CD4-positive, alpha-beta T cell treated with Interleukin-15 for 1 hour (primary cell): ENCODE measurements around the gene TNIK.
A peak's percentile ranks its signal among the peaks of the same experiment; 100 is the strongest.

Source experiments
- DNase-seq: peaks from one replicate; pipeline ENCODE4 v3.0.0-alpha.2; 2020

TNIK gene

GRCh38 chr3:171277456-171278298 lies 182.5 kb downstream of the TNIK start:
- no peak for DNase-seq

- DNase-seq, result no peak
Observed at GRCh38 chr3:171276923-171277322, 183.3 kb downstream of the TNIK start.

GRCh38 chr3:171274222-171274621 lies 186.0 kb downstream of the TNIK start:
- DNase-seq, result no peak

- DNase-seq, result no peak
Observed at GRCh38 chr3:171270541-171270940, 189.7 kb downstream of the TNIK start.

GRCh38 chr3:171269542-171269941 lies 190.7 kb downstream of the TNIK start:
- no peak for DNase-seq

GRCh38 chr3:171268677-171269076 lies 191.5 kb downstream of the TNIK start:
- DNase-seq, result no peak

- DNase-seq, result no peak
Observed at GRCh38 chr3:171267104-171267503, 193.1 kb downstream of the TNIK start.

- no peak for DNase-seq
Observed at GRCh38 chr3:171266740-171267073, 193.5 kb downstream of the TNIK start.

GRCh38 chr3:171266034-171266739 lies 194.0 kb downstream of the TNIK start:
- DNase-seq, result no peak

- DNase-seq, result no peak
Observed at GRCh38 chr3:171264758-171265157, 195.4 kb downstream of the TNIK start.

GRCh38 chr3:171262431-171262830 lies 197.8 kb downstream of the TNIK start:
- DNase-seq, result no peak

GRCh38 chr3:171261487-171261886 lies 198.7 kb downstream of the TNIK start:
- no peak for DNase-seq

GRCh38 chr3:171260899-171261298 lies 199.3 kb downstream of the TNIK start:
- no peak for DNase-seq

- no peak for DNase-seq
Observed at GRCh38 chr3:171260466-171260865, 199.7 kb downstream of the TNIK start.

- no peak for DNase-seq
Observed at GRCh38 chr3:171258316-171258715, 201.9 kb downstream of the TNIK start.

GRCh38 chr3:171257251-171258203 lies 202.7 kb downstream of the TNIK start:
- no peak for DNase-seq

- DNase-seq, result no peak
Observed at GRCh38 chr3:171256445-171257250, 203.6 kb downstream of the TNIK start.

GRCh38 chr3:171255236-171255806 lies 204.9 kb downstream of the TNIK start:
- no peak for DNase-seq

- no peak for DNase-seq
Observed at GRCh38 chr3:171254315-171254714, 205.9 kb downstream of the TNIK start.

GRCh38 chr3:171251835-171252234 lies 208.4 kb downstream of the TNIK start:
- DNase-seq, result peak; percentile 24

GRCh38 chr3:171250444-171250843 lies 209.8 kb downstream of the TNIK start:
- DNase-seq, result no peak

GRCh38 chr3:171249245-171249644 lies 211.0 kb downstream of the TNIK start:
- DNase-seq, result no peak
